ENCODE results near the gene ATP8B2. TPM values are rescaled to one million over a fixed set of nuclear protein-coding genes. Genes with fewer than 3 reads are reported as not detected.

The ATP8B2 gene
- total RNA-seq, 1 experiment from 2014 or later = 22.1 TPM

DNA sequence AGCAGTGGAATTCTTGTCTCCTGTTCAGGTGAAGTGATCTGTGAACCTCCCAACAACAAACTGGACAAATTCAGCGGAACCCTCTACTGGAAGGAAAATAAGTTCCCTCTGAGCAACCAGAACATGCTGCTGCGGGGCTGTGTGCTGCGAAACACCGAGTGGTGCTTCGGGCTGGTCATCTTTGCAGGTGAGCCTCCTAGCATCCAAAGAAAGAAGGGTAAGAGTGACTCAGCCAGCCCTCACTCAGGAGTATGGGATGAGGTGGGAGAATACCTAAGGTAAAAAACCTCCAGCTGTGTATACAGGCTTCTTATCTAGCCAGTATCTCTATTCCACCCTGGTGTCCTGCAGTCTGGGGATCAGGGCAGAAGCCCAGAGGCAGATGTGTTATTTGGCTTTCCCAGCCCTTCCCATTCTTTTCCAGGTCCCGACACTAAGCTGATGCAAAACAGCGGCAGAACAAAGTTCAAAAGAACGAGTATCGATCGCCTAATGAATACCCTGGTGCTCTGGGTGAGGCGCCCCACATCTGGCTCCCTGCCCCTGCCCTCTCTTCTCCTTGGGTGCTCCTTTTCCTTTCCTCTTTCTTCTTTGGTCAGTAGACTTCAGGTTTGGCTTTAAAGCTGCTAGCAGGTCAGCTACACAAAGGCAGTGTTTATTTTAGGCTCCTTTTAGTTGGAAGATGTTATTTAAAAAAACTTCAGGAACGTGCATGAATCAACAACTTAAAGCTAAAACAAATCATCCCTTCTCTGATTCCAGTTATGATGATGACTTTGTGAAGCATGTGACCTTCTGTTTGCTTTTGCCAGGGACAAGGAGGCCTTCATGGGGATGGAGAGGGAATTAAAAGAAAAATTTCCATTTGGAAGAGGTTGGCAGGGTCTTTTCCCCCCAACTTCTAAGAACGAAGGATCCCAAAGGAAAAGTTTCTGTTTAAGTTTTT lies 9.0 kb downstream of the ATP8B2 start (continued):
- no peak for TF ChIP-seq CBX3 (IDR thresholded peaks at IDR 0.05; ENCODE audit: low read depth)

DNA sequence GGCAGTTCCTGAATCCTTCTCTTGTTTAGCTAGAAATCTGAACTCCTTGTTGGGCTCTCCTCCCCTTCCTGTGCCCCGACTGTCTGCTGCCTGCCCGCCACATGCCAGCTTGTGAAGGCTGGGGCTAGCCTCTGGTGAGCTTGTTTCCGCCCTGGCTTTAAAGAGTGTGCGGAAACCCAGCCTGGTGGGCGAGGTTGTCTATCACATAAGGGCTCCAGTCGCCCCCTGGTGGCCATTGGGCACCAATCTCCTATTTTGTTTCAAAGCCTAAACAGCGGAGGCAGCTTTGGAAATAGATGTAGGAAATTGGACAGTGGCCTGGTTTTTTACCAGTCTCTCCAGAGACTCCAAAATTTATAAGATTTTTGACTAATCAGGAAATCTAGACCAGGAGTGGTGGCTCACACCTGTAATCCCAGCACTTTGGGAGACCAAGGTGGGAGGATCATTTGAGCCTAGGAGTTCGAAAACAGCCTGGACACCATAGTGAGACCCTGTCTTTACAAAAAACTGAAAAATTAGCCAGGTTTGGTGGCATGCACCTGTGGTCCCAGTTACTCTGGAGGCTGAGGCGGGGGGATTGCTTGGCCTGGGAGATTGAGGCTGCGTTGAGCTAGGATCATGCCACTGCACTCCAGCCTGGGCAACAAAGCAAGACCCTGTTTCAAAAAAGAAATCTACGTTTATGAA lies 9.8 kb downstream of the ATP8B2 start:
- DNase-seq (ENCODE audit: low read depth, low spot score) (no peak), ATAC-seq (peak; percentile 92)
- Histone ChIP-seq H3K4me3 (replicated peaks in 1 of 2; ENCODE audit: low read depth in 1 of 2, low read length in 2 of 2) (no peak overlapping the region), H3K79me2 (ENCODE audit: insufficient read depth, low read length) (no peaks in the 10 kb centered on the region), H3K36me3 (ENCODE audit: control insufficient read depth in 1 of 2, insufficient read depth in 2 of 2, low read length in 2 of 2) (peaks cover 4 to 18% of the 10 kb centered on the region in 2 experiments; a peak in 2 of 4 replicates), H4K20me1 (ENCODE audit: insufficient read depth) (no peaks in the 10 kb centered on the region), H3K9me3 (ENCODE audit: control insufficient read depth in 1 of 2, insufficient read depth in 1 of 2, low read depth in 1 of 2, low read length in 2 of 2) (no peaks in the 10 kb centered on the region), H3K4me2 (ENCODE audit: low read length) (no peak overlapping the region), H2AFZ (ENCODE audit: low read depth, low read length, poor library complexity, severe bottlenecking) (no peak overlapping the region), H3K4me1 (ENCODE audit: control insufficient read depth in 1 of 2, insufficient read depth in 2 of 2, low read length in 2 of 2) (peaks cover 0 to 4% of the 10 kb centered on the region in 2 experiments; a peak in 1 of 4 replicates), H3K9ac (ENCODE audit: low read length) (no peak overlapping the region), H3K27me3 (ENCODE audit: insufficient read depth, low read length) (no peaks in the 10 kb centered on the region), H3K27ac (ENCODE audit: low read depth, low read length) (no peak overlapping the region), H3K9me2 (ENCODE audit: insufficient read depth) (no peaks in the 10 kb centered on the region)
- no TSS peak for BruUV-seq (replicated peaks)
- POLR2A ChIA-PET = interaction anchor here (1.1 kb wide), 1 partner anchor 136 kb away, joined by 5 read pairs; no protein-coding TSS in a partner anchor
- RAD21 ChIA-PET (ENCODE audit: low non-redundant PET in 1 of 2, low total read pairs in 2 of 2, uncharacterized antibody in 2 of 2, unreplicated experiment in 2 of 2) = interaction anchor here (0.6 to 1.3 kb wide), 5 partner anchors 9 to 64 kb away, joined by 3 to 5 read pairs (median 3); no protein-coding TSS in a partner anchor
- CTCF ChIA-PET = interaction anchor here (0.6 to 3.1 kb wide), 17 partner anchors 9 to 982 kb away, joined by 3 to 32 read pairs (median 4); partner anchors contain the start of gene ATP8B2
- intact Hi-C loops (cut with micrococcal nuclease) = loop anchor here (5.0 kb wide), 1 partner anchor 148 kb away; no protein-coding TSS in a partner anchor
- peak; percentile 82 to 87 (median 82); a peak in 5 of 6 replicates for TF ChIP-seq CTCF (IDR thresholded peaks at IDR 0.05 in 2 of 3, conservative IDR thresholded peaks at IDR 0.05 in 1 of 3; ENCODE audit: borderline replicate concordance in 1 of 3, insufficient read depth in 1 of 3, low read depth in 2 of 3, low read length in 2 of 3)
- TF ChIP-seq EGR1 (IDR thresholded peaks at IDR 0.05; ENCODE audit: low read depth) = no peak
- peak; percentile 84 for TF ChIP-seq RAD21 (IDR thresholded peaks at IDR 0.05; ENCODE audit: low read depth)
- no peak for TF ChIP-seq SP1 (IDR thresholded peaks at IDR 0.05; ENCODE audit: low read depth)
- no peak for TF ChIP-seq ZNF274 (IDR thresholded peaks at IDR 0.05; ENCODE audit: low read depth, low read length)
